Neural cell (in vitro differentiated cells): Measurements from ENCODE around the gene YIPF7. TPM values are rescaled to one million over a fixed set of nuclear protein-coding genes. Genes with fewer than 3 reads are reported as not detected.

ENCODE experiments used
- H2AFZ ChIP-seq: fragments of 200-600, 300-800 bp; sonication (generic), shearing (Covaris generic); 2 replicates; pipeline ENCODE4 v1.6.0; 2014; ENCODE audit warnings: low read depth, mild to moderate bottlenecking, antibody characterized with exemption, low read length, moderate library complexity
- H3F3A ChIP-seq: fragments of 200-600 bp; shearing (Covaris generic); 2 replicates; pipeline ENCODE4 v1.6.1; 2016; ENCODE audit warnings: mild to moderate bottlenecking, moderate library complexity, mixed read lengths, antibody characterized with exemption, low read length; ENCODE audit not compliant: insufficient read depth, poor library complexity, severe bottlenecking
- H3K27ac ChIP-seq: fragments of 200-600, 300-800 bp; sonication (generic), shearing (Covaris generic); 2 replicates; pipeline ENCODE4 v1.5.1; 2014; ENCODE audit warnings: mild to moderate bottlenecking, low read length, moderate library complexity
- H3K27me3 ChIP-seq: fragments of 300-800, 200-600 bp; sonication (generic), shearing (Covaris generic); 2 replicates; pipeline ENCODE4 v1.6.0; 2014; ENCODE audit warnings: mild to moderate bottlenecking, low read depth, low read length, moderate library complexity; ENCODE audit not compliant: insufficient read depth
- H3K36me3 ChIP-seq: fragments of 300-800, 200-600 bp; sonication (generic), shearing (Covaris generic); 2 replicates; pipeline ENCODE4 v1.5.1; 2014; ENCODE audit warnings: mild to moderate bottlenecking, antibody characterized with exemption, low read length, moderate library complexity; ENCODE audit not compliant: insufficient read depth
- H3K4me2 ChIP-seq: fragments of 300-800, 200-600 bp; sonication (generic), shearing (Covaris generic); 2 replicates; pipeline ENCODE4 v1.6.0; 2014; ENCODE audit warnings: mild to moderate bottlenecking, low read length
- H3K4me3 ChIP-seq: fragments of 300-800, 200-600 bp; sonication (generic), shearing (Covaris generic); 2 replicates; pipeline ENCODE4 v1.5.1; 2014; ENCODE audit warnings: mild to moderate bottlenecking, low read length, moderate library complexity
- H3K79me2 ChIP-seq: fragments of 200-600 bp; shearing (Covaris generic); replicated peaks from 2 replicates; pipeline ENCODE4 v1.6.0; 2014; ENCODE audit warnings: mild to moderate bottlenecking, low read length, moderate library complexity; ENCODE audit not compliant: insufficient read depth
- H3K9ac ChIP-seq: fragments of 300-800, 200-600 bp; sonication (generic), shearing (Covaris generic); 2 replicates; pipeline ENCODE4 v1.6.1; 2016; ENCODE audit warnings: mild to moderate bottlenecking, low read length, mixed read lengths
- H3K9me2 ChIP-seq: fragments of 200-600 bp; shearing (Covaris generic); 2 replicates; pipeline ENCODE4 v1.6.1; 2016; ENCODE audit warnings: mild to moderate bottlenecking, low read length, mixed read lengths; ENCODE audit not compliant: insufficient read depth
- H3K9me3 ChIP-seq: fragments of 200-600, 300-800 bp; sonication (generic), shearing (Covaris generic); 2 replicates; pipeline ENCODE4 v1.6.1; 2016; ENCODE audit warnings: mild to moderate bottlenecking, mixed run types, low read length, moderate library complexity, mixed read lengths
- H4K20me1 ChIP-seq: fragments of 200-600 bp; shearing (Covaris generic); 2 replicates; pipeline ENCODE4 v1.6.1; 2016; ENCODE audit warnings: mild to moderate bottlenecking, mixed run types; ENCODE audit not compliant: insufficient read depth
- CTCF ChIP-seq: fragments of 450-650 bp; IDR thresholded peaks from 2 replicates; pipeline ENCODE4 v1.5.1; 2014; ENCODE audit warnings: antibody characterized with exemption, mild to moderate bottlenecking, moderate library complexity; ENCODE audit not compliant: poor library complexity, severe bottlenecking
- EP300 ChIP-seq: fragments of 450-650 bp; conservative IDR thresholded peaks from 2 replicates; pipeline ENCODE4 v1.6.1; 2014; ENCODE audit warnings: antibody characterized with exemption, mild to moderate bottlenecking, moderate library complexity; ENCODE audit not compliant: poor library complexity, severe bottlenecking
- EZH2 ChIP-seq: fragments of 200-600, 300-800 bp; shearing (Covaris generic), sonication (generic); IDR thresholded peaks from 2 replicates; pipeline ENCODE4 v1.6.1; 2014; ENCODE audit warnings: antibody characterized with exemption, low read length, borderline replicate concordance, mild to moderate bottlenecking; ENCODE audit not compliant: insufficient read depth, poor library complexity, severe bottlenecking
- MXI1 ChIP-seq: fragments of 450-650 bp; conservative IDR thresholded peaks from 2 replicates; pipeline ENCODE4 v1.6.1; 2014; ENCODE audit warnings: antibody characterized with exemption, mild to moderate bottlenecking; ENCODE audit not compliant: poor library complexity, severe bottlenecking
- POLR2AphosphoS5 ChIP-seq: IDR thresholded peaks from 2 replicates; pipeline ENCODE4 v1.6.1; 2012
- RAD21 ChIP-seq: fragments of 450-650 bp; conservative IDR thresholded peaks from 2 replicates; pipeline ENCODE4 v1.6.1; 2014; ENCODE audit warnings: antibody characterized with exemption, mild to moderate bottlenecking, moderate library complexity
- REST ChIP-seq: IDR thresholded peaks from 2 replicates; pipeline ENCODE4 v1.6.1; 2012; ENCODE audit warnings: borderline replicate concordance
- SMC3 ChIP-seq: fragments of 450-650 bp; conservative IDR thresholded peaks from 2 replicates; pipeline ENCODE4 v1.6.1; 2014; ENCODE audit warnings: antibody characterized with exemption, mild to moderate bottlenecking, moderate library complexity; ENCODE audit not compliant: poor library complexity
- TAF1 ChIP-seq: IDR thresholded peaks from 2 replicates; pipeline ENCODE4 v1.6.1; 2012; ENCODE audit warnings: low read depth
- polyA plus RNA-seq: library from polyadenylated mRNA; depleted of rRNA; stranded (reverse); fragments of >200 nt; gene quantifications from 2 replicates; pipeline ENCODE4 v1.2.3, GENCODE V29; 2014

Gene YIPF7
- polyA plus RNA-seq, 1 donor from 2014 or later = 0.50 TPM

- no peaks in the 10 kb centered on the region for H3K9me3 ChIP-seq
- no peak overlapping the region for H3K4me3 ChIP-seq
- H3K79me2 ChIP-seq = no peaks in the 10 kb centered on the region
- H3K4me2 ChIP-seq = no peak overlapping the region
- H3K27ac ChIP-seq = no peak overlapping the region
- H3K36me3 ChIP-seq = no peaks in the 10 kb centered on the region
- TF ChIP-seq CTCF = no peak
- TF ChIP-seq EP300 = no peak
- TF ChIP-seq EZH2 = no peak
- no peak for TF ChIP-seq MXI1
- TF ChIP-seq RAD21 = no peak
- no peak for TF ChIP-seq TAF1
- TF ChIP-seq POLR2AphosphoS5 = no peak
- no peak for TF ChIP-seq REST
- no peaks in the 10 kb centered on the region for H3K27me3 ChIP-seq
- H3K9me2 ChIP-seq = no peaks in the 10 kb centered on the region
- H3K9ac ChIP-seq = no peak overlapping the region
- no peaks in the 10 kb centered on the region for H4K20me1 ChIP-seq
- H3F3A ChIP-seq = no peaks in the 10 kb centered on the region
- no peak overlapping the region for H2AFZ ChIP-seq
Measured at GRCh38 chr4:44616621-44617020, 34.8 kb downstream of the YIPF7 start.

- no peaks in the 10 kb centered on the region for H3K36me3 ChIP-seq
- H4K20me1 ChIP-seq = no peaks in the 10 kb centered on the region
- H3K4me3 ChIP-seq = no peak overlapping the region
- TF ChIP-seq TAF1 (no peak), SMC3 (no peak), EP300 (no peak), MXI1 (no peak), POLR2AphosphoS5 (no peak), REST (no peak), EZH2 (no peak), CTCF (no peak), RAD21 (no peak)
- no peaks in the 10 kb centered on the region for H3K9me3 ChIP-seq
- no peaks in the 10 kb centered on the region for H3K27me3 ChIP-seq
- H3K27ac ChIP-seq = no peak overlapping the region
- H3K4me2 ChIP-seq = no peak overlapping the region
- H3F3A ChIP-seq = no peaks in the 10 kb centered on the region
- H3K79me2 ChIP-seq = no peaks in the 10 kb centered on the region
- H3K9ac ChIP-seq = no peak overlapping the region
- H3K9me2 ChIP-seq = no peaks in the 10 kb centered on the region
- H2AFZ ChIP-seq = no peak overlapping the region
Measured at GRCh38 chr4:44583393-44583792, 68.0 kb downstream of the YIPF7 start.
